ENCODE data around the gene ILKAP.
"Not testable (repeated sequence)": the region's sequence is repeated elsewhere in the genome, so short reads cannot be mapped to it uniquely, and the experiment has no call there.

Gene ILKAP

GRCh38 chr2:238202326-238203093, 985 bp downstream of the ILKAP start:
- no peak for DNase-seq (ENCODE audit: low read depth, low spot score)

- DNase-seq (ENCODE audit: low read depth, low spot score), result no peak
Observed at GRCh38 chr2:238190445-238190844, 13.1 kb downstream of the ILKAP start.

- DNase-seq (ENCODE audit: low read depth, low spot score), result no peak
Observed at GRCh38 chr2:238187618-238188548, 15.6 kb downstream of the ILKAP start.

GRCh38 chr2:238183821-238184220, 19.7 kb downstream of the ILKAP start:
- DNase-seq (ENCODE audit: low read depth, low spot score), result no peak

- no peak for DNase-seq (ENCODE audit: low read depth, low spot score)
Observed at GRCh38 chr2:238182362-238182761, 21.1 kb downstream of the ILKAP start.

- DNase-seq (ENCODE audit: low read depth, low spot score), result no peak
Observed at GRCh38 chr2:238180554-238180953, 22.9 kb downstream of the ILKAP start.

- no peak for DNase-seq (ENCODE audit: low read depth, low spot score)
Observed at GRCh38 chr2:238176613-238177012, 26.9 kb downstream of the ILKAP start.

GRCh38 chr2:238174701-238175100, 28.8 kb downstream of the ILKAP start:
- no peak for DNase-seq (ENCODE audit: low read depth, low spot score)

GRCh38 chr2:238174291-238174690, 29.2 kb downstream of the ILKAP start:
- DNase-seq (ENCODE audit: low read depth, low spot score), result no peak

- DNase-seq (ENCODE audit: low read depth, low spot score), result no peak
Observed at GRCh38 chr2:238173692-238174091, 29.8 kb downstream of the ILKAP start.

- no peak for DNase-seq (ENCODE audit: low read depth, low spot score)
Observed at GRCh38 chr2:238172439-238172838, 31.1 kb downstream of the ILKAP start.

- DNase-seq (ENCODE audit: low read depth, low spot score), result no peak
Observed at GRCh38 chr2:238171575-238172187, 31.8 kb downstream of the ILKAP start.

- not testable (repeated sequence) for DNase-seq (ENCODE audit: low read depth, low spot score)
Observed at GRCh38 chr2:238171072-238171431, 32.4 kb downstream of the ILKAP start.

- DNase-seq (ENCODE audit: low read depth, low spot score), result no peak
Observed at GRCh38 chr2:238170386-238171071, 33.0 kb downstream of the ILKAP start.

- DNase-seq (ENCODE audit: low read depth, low spot score), result peak; percentile 37
Observed at GRCh38 chr2:238169708-238170251, 33.7 kb downstream of the ILKAP start.

- DNase-seq (ENCODE audit: low read depth, low spot score), result peak; percentile 72
Observed at GRCh38 chr2:238169048-238169707, 34.3 kb downstream of the ILKAP start.

- DNase-seq (ENCODE audit: low read depth, low spot score), result no peak
Observed at GRCh38 chr2:238168196-238169047, 35.1 kb downstream of the ILKAP start.

GRCh38 chr2:238167761-238168160, 35.7 kb downstream of the ILKAP start:
- DNase-seq (ENCODE audit: low read depth, low spot score), result no peak

GRCh38 chr2:238167344-238167715, 36.2 kb downstream of the ILKAP start:
- no peak for DNase-seq (ENCODE audit: low read depth, low spot score)

All from brain pericyte (primary cell).